GM12873 (cell line): ENCODE data around the gene KRTAP9-9.

Source experiments
- TF ChIP-seq, protein P1 (sequence below): IDR thresholded peaks from 2 replicates; pipeline ENCODE4 v1.5.1; 2012; ENCODE audit warnings: low read depth, mild to moderate bottlenecking, moderate library complexity, low read length, control low read depth; ENCODE audit not compliant: insufficient read depth; ENCODE audit errors: missing control alignments

The KRTAP9-9 gene

DNA sequence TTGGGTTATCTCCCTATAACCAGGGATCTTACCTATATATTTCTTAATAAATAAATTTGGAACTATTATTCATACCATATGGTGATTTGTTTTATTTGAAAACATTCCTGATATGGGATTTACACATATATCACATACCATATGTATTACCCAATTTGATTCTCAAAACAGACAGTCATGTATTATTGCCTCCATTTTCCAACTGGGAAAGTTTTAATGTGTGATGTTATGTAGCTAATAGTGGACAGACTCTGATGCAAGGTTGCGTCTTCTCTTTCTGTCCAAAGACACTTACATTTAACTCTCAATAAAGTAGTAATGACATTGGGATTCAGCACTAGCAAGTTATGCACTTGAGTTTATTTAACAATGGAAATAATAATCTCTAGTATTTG, 1.1 kb downstream of the KRTAP9-9 start:
- TF ChIP-seq, protein P1, sequence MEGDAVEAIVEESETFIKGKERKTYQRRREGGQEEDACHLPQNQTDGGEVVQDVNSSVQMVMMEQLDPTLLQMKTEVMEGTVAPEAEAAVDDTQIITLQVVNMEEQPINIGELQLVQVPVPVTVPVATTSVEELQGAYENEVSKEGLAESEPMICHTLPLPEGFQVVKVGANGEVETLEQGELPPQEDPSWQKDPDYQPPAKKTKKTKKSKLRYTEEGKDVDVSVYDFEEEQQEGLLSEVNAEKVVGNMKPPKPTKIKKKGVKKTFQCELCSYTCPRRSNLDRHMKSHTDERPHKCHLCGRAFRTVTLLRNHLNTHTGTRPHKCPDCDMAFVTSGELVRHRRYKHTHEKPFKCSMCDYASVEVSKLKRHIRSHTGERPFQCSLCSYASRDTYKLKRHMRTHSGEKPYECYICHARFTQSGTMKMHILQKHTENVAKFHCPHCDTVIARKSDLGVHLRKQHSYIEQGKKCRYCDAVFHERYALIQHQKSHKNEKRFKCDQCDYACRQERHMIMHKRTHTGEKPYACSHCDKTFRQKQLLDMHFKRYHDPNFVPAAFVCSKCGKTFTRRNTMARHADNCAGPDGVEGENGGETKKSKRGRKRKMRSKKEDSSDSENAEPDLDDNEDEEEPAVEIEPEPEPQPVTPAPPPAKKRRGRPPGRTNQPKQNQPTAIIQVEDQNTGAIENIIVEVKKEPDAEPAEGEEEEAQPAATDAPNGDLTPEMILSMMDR, result no peak

DNA sequence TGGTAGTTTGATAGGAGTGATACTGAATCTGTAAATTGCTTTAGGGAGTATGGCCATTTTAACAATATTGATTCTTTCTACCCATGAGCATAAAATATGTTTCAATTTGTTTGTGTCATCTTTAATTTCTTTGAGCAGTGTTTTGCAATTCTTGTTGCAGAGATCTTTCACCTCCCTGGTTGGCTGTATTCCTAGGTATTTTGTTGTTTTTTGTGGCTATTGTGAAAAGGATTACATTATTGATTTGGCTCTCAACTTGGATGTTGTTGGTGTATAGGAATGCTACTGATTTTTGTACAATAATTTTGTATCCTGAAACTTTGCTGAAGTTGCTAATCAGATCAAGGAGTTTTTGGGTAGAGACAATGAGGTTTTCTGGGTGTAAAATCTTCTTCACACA, 3.2 kb downstream of the KRTAP9-9 start:
- TF ChIP-seq, protein P1, result no peak

DNA sequence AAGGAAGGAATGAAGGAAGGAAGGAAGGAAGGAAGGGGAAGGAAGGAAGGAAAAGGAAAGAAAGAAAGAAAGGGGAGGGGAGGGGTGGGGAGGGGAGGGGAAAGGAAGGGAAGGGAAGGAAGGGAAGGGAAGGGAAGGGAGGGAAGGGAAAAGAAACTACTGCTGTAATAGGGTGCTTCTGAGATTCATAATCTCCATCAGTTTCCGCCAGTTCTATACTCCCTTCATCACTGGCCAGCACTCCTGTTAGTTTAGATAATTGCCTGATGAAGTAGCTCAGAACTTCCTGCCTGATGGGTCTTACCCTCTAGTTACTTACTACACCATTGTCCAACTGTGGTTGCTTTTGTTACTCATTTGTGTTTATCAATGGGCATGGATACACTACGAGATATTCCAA, 8.0 kb downstream of the KRTAP9-9 start:
- TF ChIP-seq, protein P1, result no peak

DNA sequence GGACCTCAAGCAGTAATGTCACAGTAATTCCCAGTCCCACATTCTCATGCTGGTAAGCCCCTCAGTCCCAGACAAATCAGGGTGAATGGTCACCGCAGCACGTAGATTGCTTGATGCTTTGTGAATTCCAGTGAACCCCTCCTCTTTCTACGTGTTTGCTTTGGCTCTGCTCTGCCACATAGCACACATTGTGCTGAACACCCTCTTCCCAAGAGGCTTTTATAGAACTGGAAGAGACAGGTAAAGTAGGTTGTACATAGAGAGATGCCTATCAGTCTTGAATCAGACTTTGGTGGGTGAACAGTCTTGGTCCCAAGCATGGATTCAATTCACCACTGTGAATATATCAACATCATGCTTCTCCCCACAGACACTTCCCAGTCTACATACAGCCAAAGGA, 9.4 kb downstream of the KRTAP9-9 start:
- TF ChIP-seq, protein P1, result no peak

DNA sequence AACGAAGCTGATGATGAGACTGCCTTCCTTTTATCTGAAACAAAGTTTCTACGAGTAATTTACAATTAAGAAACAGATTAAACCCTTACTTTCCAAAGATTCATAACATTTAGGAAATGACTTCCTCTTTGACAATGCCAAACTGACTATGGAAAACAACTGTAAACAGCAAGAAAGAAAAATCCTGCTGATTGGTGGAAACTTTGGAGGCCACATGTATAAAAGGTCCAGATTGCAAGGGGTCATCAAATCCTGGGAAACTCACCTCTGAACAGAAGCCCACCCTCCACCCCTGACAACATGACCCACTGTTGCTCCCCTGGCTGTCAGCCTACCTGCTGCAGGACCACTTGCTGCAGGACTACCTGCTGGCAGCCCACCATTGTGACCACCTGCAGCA, 9.9 kb downstream of the KRTAP9-9 start, which contains the start of gene KRTAP9-6:
KRTAP9-6 (plus strand) TSS at position 301 of the 400 bp plus-strand sequence; CDS start at position 301, 0 bp downstream.
- TF ChIP-seq, protein P1, result no peak

DNA sequence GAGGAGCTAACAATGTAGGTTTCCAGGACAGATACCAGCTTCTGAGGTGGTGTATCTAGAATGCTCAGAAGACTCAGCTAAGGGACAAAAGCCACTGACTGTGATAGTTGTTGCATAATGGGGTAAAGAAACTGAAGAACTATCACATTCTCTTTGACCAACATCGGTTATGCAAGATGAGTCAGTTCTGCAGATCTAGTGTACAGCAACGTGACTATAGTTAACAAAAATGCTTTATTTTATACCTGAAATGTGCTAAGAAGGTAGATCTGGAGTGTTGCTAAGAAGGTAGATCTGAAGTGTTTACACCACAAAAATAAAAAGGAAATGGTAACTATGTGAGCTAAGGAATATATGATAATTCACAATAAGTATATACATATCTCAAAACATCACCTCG, 12.5 kb downstream of the KRTAP9-9 start:
- TF ChIP-seq, protein P1, result no peak

DNA sequence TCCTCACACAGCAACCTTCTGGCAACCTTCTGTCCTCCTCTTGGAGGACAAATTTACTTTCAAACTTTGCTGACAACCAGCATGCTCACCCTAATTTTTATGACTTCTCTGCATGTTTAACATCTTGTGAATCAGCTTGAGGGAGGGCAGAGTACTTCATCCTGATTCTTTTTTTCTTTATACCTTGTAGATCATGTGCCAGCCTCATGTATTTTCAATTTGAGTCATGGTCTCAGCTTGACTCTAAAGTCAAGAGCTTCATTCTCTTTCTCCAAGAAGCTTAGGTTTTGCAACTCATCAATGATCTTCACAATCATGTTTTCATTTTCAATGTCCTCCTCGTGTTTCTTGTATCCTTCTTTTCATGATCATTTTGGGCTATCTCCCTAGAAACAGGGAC, 16.7 kb downstream of the KRTAP9-9 start:
- TF ChIP-seq, protein P1, result no peak
